ENCODE measurements around the gene CTNNA3. TPM values are rescaled to one million over a fixed set of nuclear protein-coding genes. Genes with fewer than 3 reads are reported as not detected.

CTNNA3 gene
- total RNA-seq, 1 experiment from 2014 or later, result 0.85 TPM

DNA sequence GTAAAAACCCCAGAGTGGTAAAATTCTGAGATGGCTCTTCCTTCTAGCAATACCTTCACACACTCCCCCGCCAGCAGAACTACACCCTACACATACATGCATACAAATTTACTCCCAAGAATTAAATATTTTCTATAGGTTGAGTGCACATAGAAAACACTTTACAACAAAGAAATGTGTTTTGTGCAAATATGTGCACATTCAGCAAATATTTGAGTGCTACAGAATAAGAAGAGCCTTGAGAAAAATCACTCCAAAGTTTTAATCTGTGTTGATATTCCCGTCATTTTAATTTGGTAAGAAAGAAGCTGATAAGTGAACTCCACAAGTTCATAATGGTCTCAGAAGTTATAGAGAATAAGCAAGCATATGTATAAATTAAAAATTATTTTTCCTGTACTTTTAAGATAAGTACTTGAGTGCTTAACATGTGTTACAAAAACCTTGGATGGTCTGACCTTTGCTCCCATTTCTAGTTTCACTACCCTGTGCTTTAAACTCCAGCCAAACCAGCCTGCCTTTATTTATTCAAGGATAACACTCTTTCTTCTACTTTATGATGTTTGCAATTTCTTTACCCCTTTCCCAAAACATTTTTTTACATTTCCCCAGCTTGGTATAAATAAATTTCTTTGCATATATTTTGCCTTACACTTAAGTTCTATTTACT, 1503.7 kb downstream of the CTNNA3 start:
- ChIA-PET POLR2A (no interaction called here), CTCF (no interaction called here)
- intact Hi-C loops (cut with micrococcal nuclease; ENCODE audit: unreplicated experiment) (no loop called here), in situ Hi-C loops (cut with HindIII; ENCODE audit: low pct_unique_long_range_greater_than_20kb, low sequenced_read_pairs) (no loop called here)
- Histone ChIP-seq H3K4me1 (ENCODE audit: control insufficient read depth, insufficient read depth, low read length) (no peaks in the 10 kb centered on the region), H3K36me3 (ENCODE audit: control insufficient read depth, insufficient read depth, low read length) (no peaks in the 10 kb centered on the region), H3K9me3 (ENCODE audit: control insufficient read depth, insufficient read depth, low read depth, low read length) (no peaks in the 10 kb centered on the region), H3K27me3 (ENCODE audit: control insufficient read depth, insufficient read depth, low read length) (no peaks in the 10 kb centered on the region), H3K27ac (ENCODE audit: low read length) (no peak overlapping the region), H3K4me3 (ENCODE audit: low read depth in 2 of 2, low read length in 2 of 2) (no peak overlapping the region)
- TF ChIP-seq, protein P1, sequence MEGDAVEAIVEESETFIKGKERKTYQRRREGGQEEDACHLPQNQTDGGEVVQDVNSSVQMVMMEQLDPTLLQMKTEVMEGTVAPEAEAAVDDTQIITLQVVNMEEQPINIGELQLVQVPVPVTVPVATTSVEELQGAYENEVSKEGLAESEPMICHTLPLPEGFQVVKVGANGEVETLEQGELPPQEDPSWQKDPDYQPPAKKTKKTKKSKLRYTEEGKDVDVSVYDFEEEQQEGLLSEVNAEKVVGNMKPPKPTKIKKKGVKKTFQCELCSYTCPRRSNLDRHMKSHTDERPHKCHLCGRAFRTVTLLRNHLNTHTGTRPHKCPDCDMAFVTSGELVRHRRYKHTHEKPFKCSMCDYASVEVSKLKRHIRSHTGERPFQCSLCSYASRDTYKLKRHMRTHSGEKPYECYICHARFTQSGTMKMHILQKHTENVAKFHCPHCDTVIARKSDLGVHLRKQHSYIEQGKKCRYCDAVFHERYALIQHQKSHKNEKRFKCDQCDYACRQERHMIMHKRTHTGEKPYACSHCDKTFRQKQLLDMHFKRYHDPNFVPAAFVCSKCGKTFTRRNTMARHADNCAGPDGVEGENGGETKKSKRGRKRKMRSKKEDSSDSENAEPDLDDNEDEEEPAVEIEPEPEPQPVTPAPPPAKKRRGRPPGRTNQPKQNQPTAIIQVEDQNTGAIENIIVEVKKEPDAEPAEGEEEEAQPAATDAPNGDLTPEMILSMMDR (IDR thresholded peaks at IDR 0.05), result no peak
- TF ChIP-seq TCF7L2 (IDR thresholded peaks at IDR 0.05; ENCODE audit: low read depth, low read length), result no peak
- TF ChIP-seq, protein P2, sequence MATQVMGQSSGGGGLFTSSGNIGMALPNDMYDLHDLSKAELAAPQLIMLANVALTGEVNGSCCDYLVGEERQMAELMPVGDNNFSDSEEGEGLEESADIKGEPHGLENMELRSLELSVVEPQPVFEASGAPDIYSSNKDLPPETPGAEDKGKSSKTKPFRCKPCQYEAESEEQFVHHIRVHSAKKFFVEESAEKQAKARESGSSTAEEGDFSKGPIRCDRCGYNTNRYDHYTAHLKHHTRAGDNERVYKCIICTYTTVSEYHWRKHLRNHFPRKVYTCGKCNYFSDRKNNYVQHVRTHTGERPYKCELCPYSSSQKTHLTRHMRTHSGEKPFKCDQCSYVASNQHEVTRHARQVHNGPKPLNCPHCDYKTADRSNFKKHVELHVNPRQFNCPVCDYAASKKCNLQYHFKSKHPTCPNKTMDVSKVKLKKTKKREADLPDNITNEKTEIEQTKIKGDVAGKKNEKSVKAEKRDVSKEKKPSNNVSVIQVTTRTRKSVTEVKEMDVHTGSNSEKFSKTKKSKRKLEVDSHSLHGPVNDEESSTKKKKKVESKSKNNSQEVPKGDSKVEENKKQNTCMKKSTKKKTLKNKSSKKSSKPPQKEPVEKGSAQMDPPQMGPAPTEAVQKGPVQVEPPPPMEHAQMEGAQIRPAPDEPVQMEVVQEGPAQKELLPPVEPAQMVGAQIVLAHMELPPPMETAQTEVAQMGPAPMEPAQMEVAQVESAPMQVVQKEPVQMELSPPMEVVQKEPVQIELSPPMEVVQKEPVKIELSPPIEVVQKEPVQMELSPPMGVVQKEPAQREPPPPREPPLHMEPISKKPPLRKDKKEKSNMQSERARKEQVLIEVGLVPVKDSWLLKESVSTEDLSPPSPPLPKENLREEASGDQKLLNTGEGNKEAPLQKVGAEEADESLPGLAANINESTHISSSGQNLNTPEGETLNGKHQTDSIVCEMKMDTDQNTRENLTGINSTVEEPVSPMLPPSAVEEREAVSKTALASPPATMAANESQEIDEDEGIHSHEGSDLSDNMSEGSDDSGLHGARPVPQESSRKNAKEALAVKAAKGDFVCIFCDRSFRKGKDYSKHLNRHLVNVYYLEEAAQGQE (IDR thresholded peaks at IDR 0.05; ENCODE audit: insufficient read depth in 1 of 2, low read depth in 2 of 2, low read length in 1 of 2), result no peak
- TF ChIP-seq POLR2AphosphoS5 (IDR thresholded peaks at IDR 0.05; ENCODE audit: low read depth, low read length), result no peak
- TF ChIP-seq SIN3A (IDR thresholded peaks at IDR 0.05; ENCODE audit: borderline replicate concordance, insufficient read depth, low read depth, low read length), result no peak
- no peak for ATAC-seq
- no TSS peak for BruUV-seq (replicated peaks)
- no peak for DNase-seq (ENCODE audit: low read depth, low spot score)

DNA sequence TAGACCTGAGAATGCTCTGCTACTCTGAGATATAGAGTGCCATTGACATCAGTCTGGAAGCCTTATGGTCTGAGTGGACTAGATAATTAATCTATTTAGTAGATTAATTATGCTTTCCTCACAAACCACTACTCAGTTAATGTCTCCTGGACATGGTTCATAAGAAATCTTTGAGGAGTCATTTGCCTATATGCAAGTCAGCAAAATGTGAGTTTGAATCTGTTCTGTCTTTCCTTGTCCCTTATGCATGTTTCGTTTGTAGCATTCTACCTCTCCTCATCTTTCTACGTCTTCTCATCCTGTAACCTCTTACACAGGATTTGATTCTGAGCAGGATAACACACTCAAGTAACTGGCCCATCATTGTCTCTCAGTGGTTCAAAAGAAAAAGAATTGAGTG, 1505.6 kb downstream of the CTNNA3 start:
- Histone ChIP-seq H3K4me1 (ENCODE audit: control insufficient read depth, insufficient read depth, low read length) (no peaks in the 10 kb centered on the region), H3K27me3 (ENCODE audit: control insufficient read depth, insufficient read depth, low read length) (no peaks in the 10 kb centered on the region), H3K36me3 (ENCODE audit: control insufficient read depth, insufficient read depth, low read length) (no peaks in the 10 kb centered on the region), H3K4me3 (ENCODE audit: low read depth in 2 of 2, low read length in 2 of 2) (no peak overlapping the region), H3K27ac (ENCODE audit: low read length) (no peak overlapping the region), H3K9me3 (ENCODE audit: control insufficient read depth, insufficient read depth, low read depth, low read length) (no peaks in the 10 kb centered on the region)
- TF ChIP-seq POLR2AphosphoS5 (IDR thresholded peaks at IDR 0.05; ENCODE audit: low read depth, low read length) (no peak), TCF7L2 (IDR thresholded peaks at IDR 0.05; ENCODE audit: low read depth, low read length) (no peak), SIN3A (IDR thresholded peaks at IDR 0.05; ENCODE audit: borderline replicate concordance, insufficient read depth, low read depth, low read length) (no peak)
- TF ChIP-seq, protein P1 (IDR thresholded peaks at IDR 0.05), result no peak
- TF ChIP-seq, protein P2 (IDR thresholded peaks at IDR 0.05; ENCODE audit: insufficient read depth in 1 of 2, low read depth in 2 of 2, low read length in 1 of 2), result no peak
- no peak for ATAC-seq
- in situ Hi-C loops (cut with HindIII; ENCODE audit: low pct_unique_long_range_greater_than_20kb, low sequenced_read_pairs) (no loop called here), intact Hi-C loops (cut with micrococcal nuclease; ENCODE audit: unreplicated experiment) (no loop called here)
- ChIA-PET CTCF (no interaction called here), POLR2A (no interaction called here)
- no TSS peak for BruUV-seq (replicated peaks)
- DNase-seq (ENCODE audit: low read depth, low spot score), result no peak
